Activated CD4-positive, alpha-beta T cell treated with anti-CD3 and anti-CD28 coated beads, Interleukin-2, amount 50 U/mL, for 48 hours (primary cell): ENCODE measurements around the gene DNLZ.

ENCODE experiments used
- DNase-seq, 2 experiments: peaks; one replicate each; pipeline ENCODE4 v3.0.0-alpha.2; 2020

DNLZ gene

DNA sequence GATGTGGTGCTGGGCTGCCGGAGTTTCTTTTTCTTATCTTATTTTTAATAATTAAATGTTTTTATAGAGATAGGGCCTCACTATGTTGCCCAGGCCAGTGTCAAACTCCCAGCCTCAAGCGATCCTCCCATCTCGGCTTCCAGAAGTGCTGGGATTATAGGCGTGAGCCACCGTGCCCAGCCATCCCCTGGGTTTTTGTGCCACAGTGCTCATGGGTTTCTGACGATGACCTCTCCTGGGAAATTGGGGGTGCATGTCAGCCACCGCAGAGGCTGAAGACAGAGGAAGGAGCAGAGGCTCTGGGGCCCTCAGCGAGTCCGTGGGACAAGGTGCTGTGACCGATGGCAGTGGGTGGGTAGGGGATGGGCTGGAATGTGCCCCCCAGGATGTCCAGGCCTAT is 21.8 kb downstream of the DNLZ start:
- no peak for DNase-seq

DNA sequence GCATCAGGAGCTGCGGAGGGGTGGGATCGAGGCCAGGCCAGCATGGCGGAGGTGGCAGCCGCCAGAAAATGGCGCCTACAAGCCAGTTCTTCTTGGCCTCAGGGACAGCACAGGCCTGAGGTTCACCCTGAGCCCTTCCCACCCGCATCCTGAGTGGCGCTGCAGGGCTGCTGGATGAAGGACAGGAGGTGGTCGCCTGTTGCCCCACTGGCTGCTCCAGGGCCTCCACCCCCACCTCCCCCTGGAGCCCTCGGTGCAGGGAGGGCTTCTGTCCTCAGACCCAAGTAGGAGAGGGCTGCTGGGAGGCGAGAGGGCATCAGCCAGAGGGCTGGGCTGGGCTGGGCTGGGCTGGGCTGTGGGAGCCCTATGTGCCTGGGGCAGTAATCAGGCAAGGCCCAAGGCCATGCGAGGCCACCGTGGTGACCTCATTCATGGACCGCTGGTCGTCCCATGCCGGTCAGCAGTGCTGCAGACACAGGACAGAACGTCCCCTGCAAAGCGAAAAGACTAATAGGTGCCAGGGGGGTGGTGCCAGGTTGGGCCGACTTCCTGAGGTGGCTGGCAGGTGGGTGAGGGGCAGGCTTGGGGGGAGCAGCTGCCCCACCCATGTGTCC is 22.4 kb downstream of the DNLZ start:
- DNase-seq = no peak

DNA sequence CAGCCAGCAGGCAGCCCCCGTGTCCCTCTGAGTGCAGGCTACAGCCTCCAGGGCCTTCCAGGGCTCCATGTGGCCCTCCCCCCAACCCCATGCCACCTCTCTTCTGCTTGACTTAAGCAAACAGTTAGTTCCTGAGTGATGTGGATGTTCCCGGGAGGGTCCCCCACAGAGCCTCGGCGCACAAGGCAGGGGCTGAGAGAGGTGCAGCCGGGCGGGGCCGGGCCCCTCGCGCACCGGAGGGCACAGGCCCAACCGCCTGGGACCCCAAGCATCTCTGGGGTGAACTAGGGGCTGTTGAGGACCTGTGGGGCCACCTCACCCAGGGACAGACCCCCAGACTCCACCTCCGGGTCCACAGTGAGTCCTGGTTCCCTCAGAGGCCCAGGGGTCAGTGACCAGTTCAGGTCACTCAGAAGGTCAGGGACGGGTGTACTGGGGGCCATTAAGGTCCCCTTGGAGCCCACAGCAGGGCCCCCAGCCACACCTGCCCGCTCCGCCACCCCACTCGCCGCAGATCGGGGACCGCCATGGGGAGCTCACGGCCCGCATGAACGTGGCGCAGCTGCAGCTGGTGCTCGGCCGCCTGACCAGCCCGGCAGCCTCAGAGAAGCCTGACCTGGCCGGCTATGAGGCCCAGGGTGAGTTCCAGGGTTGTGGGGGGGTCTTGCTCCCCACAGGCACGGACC is 23.0 kb downstream of the DNLZ start:
- DNase-seq = no peak

DNA sequence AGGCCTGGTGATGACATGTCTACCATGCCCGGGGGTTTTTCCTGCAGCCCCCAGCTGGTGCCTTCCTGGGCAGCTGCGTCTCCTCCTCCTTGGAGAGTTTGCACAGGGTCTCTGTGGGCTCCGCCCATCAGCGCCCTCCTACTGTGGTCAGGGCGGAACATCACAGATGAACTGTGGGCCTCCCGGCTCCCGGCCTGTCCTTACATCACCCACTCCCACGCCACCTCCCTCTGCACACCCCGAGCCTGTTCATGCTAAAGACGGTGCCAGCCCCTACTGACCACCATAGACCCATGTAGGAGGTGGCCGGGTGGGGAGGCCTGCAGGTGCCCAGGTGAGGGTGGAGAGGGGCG is 23.6 kb downstream of the DNLZ start:
- no peak for DNase-seq

DNA sequence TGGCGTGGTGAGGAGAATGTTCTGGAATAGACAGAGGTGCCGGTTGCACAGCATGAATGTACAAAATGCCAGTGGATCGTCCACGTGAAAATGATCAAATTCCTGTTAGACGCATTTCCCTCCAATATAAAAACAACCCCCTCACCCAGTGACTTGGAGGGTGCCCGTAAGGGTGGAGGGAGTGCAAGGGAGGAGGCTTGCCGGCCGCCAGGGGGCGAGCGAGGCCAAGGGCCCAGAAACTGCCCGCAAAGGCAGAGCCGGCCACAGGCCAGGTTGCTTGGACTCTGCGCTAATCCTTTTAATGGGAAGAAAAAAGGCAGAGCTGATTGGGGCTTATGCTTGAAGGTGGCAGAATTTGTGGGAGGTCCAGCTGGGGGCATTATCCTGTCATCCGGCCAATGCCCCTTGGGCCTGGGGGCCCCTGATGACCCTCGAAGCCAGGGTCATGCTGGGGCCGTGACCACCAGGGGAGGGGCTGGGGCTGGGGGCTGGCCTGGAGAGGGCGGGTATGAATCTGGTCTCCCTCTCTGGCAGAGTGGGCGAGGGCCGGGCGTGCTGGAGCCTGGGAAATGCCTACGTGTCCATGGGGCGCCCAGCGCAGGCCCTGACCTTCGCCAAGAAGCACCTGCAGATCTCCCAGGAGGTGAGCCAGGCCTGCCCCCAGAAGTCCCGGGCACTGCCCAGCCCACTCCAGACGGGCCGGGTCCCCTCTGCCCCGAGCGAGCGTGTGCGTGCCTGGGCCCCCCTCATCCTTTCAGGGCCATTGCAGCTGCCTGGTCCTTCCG is 24.2 kb downstream of the DNLZ start:
- peak; percentile 46 to 48 for DNase-seq

DNA sequence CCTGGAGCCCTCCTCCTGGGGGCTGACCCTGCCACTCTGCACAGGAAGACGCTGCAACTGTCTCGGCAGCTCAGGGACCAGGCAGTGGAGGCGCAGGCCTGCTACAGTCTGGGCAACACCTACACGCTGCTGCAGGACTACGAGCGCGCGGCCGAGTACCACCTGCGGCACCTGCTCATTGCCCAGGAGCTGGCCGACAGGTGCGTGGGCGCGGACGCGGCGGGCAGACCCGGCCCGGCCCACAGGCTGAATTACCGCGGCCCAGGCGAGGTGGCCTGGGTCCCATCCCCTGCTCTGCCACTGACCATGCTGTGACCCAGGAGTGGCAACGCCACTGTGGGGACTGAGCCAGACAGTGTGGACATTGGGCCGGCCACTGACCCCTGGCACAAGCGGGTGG is 25.0 kb downstream of the DNLZ start:
- no peak for DNase-seq

DNA sequence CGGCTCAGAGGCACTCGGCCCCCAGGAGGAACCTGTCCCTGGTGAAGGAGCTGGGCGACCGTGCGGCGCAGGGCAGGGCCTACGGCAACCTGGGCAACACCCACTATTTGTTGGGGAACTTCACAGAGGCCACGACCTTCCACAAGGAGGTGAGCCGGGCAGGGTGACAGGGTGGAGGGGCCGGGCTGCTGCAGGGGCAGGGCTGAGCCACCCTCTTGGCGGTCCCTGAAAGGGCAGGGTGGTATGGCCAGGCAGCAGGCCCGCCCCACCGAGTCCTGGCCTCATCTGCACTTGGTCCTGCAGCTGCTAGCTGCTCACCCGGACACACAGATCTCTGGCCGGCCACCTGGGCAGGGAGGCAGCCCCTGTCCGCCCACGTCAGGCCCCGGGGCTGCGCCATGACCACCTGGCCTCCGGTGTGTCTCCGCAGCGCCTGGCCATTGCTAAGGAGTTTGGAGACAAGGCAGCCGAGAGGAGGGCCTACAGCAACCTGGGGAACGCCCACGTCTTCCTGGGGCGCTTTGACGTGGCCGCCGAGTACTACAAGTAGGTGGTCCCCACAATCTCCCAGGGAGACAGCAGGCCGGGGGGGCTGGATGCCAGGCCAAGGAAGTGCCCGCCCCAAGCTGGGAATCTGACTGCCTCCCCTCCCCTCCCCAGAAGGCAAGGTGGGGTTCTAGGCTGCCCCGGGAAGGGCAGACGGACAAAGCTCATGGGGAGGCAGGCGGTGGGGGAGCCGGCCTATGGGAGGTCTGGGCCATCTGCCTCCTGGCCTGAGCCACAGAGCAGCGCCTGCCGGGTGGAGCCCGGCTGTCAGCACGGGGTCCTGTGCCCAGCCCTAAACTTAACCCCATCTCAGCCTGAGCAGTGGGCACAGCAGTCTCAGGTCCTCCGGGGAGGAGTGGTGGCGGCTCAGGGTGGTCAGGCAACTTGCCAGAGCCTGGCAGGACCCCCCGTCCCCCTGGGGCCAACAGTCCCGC is 25.8 kb downstream of the DNLZ start:
- no peak for DNase-seq

DNA sequence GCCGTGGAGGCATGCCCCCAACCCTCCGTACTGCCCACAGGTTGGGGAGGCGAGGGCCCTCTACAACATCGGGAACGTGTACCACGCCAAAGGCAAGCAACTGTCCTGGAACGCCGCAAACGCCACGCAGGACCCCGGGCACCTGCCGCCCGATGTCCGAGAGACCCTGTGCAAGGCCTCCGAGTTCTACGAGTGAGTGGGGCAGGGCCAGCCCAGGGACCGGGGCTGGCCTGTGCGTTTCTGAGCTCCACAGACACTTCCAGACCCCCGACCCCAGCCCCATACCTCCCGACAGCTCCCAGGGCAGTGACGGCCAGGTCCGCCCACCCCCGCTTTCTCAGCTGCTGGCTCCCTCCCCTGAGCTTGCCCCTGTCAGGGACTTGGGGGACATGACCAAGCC is 26.7 kb downstream of the DNLZ start:
- no peak for DNase-seq

DNA sequence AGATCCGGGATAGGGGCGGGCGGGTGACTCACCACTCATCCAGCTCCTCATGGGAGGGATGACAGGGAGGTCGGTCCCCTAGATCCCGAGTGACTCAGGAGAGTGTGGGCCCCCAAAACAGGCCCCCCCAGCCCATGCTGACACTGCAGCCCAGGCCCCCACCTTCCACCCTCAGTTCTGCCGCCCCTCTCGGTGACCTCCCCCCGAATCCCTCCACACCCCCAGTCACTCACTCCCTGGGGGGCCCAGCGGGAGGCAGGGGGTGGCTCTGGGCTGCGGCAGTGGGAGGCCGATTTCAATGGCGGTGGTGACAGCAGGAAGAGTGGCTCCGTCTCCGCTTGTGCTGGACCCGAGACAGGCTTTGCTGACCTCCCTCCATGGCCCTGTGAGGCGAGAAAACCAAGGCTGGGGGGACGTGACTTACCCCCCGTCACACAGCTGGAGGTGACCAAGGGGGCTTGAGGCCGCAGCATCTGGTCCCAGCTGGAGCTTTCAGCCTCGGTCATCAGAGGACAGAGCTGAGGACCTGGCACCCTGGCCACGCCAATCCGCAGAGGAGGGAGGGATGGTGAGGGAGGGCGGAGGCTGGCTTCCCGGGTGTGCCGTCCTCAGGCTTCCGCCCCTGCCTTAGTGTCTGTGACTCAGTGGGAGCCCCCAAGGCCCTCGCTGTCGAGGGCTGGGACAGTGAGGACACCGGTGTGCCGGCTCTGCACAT is 27.2 kb downstream of the DNLZ start:
- DNase-seq = no peak

DNA sequence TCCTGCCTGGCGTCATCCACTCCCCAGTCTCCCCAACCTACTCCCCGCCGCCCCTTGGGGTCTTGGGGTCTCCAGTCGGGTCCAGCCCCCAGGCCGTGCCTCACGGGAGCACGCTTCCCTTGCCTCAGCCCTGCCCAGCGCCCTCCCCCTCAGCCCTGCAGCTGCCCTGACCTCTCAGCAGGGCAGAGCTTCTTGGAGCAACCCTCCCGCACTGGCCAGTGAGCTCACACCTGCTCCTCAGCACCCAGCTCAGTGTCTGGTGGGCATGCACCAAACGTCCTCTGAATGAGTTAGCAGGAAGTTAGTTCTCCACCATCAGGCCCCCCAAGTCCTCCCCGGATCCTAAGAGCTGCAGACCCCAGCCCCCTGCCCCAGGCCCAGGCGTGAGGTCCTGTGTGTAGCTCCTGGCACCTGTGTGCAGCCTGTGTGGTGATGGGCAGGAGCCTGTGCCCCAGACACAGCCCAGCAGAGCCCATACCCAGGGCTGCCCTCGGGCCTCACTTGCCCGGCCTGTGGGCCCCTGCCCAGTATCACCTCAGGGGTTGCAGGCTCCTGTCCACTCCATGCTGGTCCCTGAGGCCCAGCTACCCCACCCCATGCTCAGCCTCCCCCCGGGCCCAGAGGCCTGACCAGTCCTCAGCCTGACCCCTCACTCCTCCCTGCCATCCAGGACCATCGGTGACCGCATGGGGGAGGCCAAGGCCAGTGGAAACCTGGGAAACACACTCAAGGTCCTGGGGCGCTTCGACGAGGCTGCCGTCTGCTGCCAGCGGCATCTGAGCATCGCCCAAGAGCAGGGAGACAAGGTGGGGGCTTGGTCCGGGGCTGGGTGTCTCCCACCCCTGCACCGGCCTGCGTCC is 28.0 kb downstream of the DNLZ start:
- no peak for DNase-seq

DNA sequence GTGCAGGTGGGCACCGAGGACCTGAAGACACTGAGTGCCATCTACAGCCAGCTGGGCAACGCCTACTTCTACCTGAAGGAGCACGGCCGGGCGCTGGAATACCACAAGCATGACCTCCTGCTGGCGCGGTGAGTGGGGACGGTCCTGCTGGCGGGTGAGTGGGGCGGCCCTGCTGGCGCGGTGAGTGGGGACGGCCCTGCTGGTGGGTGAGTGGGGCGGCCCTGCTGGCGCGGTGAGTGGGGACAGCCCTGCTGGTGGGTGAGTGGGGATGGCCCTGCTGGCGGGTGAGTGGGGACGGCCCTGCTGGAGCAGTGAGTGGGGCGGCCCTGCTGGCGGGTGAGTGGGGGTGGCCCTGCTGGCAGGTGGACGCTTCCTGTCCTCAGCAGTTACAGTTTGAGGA is 29.0 kb downstream of the DNLZ start:
- no peak for DNase-seq

DNA sequence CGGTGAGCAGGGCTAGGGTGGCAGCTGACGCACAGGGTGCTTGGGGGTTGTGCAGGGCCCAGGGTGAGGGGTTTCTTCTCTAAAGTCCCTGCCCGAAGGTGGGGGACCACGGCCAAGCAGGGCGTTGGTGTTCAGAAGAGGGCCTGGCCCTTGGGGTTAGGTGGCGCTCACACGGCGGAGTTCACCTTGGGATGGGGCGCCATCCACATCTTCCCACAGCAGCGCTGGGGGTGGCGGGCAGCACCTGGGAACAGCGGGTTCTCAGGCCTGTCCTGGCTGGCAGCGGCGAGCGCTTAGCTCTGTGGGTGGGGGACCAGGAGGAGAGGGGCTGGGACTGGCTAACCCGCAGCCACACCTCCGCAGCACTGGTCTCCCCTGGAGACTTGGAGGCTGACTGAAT is 30.1 kb downstream of the DNLZ start:
- DNase-seq = no peak

DNA sequence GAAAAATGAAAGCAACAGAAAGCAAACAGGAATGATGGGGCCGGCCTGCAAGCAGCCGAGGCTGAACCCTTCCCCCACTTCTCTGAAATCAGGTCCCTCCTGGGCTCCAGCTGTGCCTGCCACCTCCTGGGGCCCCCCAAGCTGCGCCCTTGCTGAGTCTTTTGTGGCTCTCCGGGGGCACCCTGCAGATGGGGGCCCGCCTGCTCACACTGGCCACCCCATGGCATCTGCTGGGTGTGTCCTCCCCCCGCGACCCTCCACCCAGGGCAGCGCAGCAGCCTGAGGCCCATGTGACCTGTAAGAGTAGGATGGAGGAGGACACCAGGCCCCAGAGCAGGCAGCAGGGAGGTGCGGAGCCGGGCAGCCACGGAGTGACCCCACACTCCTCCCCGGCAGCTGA is 30.5 kb downstream of the DNLZ start:
- DNase-seq = no peak

DNA sequence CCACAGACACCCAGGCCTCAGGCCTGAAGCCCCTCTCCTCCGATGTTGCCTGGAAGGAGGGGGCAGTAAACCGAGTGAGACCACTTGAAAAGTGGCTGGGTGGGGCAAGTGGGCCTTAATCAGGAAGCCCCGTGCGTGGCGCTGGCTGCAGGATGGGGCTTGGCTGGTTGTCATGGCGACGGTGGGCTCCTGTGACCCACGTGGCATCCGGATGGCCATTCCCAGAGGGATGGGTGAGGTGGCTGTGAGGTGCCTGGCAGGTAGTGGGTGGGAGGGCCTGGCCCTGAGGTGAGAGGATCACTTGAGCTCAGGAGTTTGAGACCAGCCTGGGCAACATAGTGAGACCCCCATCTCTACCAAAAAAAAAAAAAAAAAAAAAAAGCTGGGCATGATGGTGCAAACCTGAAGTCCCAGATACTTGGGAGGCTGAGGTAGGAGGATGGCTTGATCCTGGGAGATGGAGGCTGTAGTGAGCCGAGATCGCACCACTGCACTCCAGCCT is 31.0 kb downstream of the DNLZ start:
- DNase-seq = no peak

DNA sequence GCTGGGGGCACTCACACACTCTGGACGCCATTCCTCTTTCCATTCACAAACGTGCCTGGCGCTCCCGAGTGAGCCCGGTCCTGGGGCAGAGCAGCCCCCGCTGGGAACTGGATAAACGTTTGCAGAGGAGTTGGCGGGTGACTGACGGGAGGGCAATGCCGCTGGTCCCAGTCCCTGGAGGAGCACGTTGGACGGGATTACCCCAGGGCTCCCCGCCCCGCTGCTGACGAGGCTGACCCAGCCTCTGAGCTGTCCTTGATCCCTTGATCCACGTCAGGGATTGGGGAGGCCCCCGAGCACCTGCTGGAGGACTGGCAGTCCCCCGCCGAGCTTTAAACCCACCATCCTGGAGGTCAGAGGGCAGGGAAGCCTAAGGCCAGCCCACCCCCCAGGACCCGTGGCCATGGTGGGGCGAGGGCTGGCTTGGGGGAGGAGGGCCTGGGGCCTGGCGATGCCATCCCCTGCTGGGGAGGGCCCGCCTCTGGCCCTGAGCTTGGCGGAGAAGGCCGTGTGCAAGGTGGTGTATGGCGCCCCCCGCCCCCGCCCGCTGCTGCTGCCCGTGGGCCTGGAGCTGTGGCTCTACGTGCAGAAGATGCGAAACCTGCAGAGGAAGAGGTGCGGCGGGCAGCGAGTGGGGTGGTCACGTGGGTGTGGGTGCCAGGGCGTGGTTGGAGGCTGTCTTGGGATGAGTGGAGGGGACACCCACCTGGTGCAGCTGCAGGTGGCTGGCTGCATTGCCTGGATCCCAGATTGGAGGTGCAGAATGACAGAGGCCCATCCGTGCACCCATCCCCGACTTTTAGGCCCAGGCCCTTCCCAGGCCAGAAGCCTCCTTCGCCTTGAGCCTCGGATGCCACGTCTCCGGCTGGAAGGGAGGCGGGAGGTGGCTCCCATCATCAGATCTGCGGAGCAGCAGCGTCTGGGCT is 31.7 kb downstream of the DNLZ start:
- DNase-seq = no peak

DNA sequence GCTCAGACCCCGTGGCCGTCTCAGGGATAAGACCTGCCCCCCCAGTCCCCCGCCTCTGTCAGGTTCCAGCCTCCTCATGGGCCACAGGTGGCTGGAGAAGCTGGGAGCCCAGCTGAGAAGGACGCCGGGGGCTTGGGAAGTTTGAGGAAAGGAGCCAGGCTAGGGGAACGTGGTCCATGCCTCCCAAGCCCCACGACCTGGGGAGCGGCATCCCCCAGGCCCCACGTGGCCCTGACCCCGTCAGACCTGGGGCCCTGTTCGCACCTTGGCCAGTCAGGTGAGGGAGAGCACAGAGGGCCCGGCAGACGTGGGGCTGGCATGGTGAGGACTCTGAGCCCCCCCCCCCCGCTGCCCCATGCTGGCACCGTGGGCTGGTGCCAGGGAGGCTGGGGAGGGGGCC is 32.5 kb downstream of the DNLZ start:
- DNase-seq = no peak

DNA sequence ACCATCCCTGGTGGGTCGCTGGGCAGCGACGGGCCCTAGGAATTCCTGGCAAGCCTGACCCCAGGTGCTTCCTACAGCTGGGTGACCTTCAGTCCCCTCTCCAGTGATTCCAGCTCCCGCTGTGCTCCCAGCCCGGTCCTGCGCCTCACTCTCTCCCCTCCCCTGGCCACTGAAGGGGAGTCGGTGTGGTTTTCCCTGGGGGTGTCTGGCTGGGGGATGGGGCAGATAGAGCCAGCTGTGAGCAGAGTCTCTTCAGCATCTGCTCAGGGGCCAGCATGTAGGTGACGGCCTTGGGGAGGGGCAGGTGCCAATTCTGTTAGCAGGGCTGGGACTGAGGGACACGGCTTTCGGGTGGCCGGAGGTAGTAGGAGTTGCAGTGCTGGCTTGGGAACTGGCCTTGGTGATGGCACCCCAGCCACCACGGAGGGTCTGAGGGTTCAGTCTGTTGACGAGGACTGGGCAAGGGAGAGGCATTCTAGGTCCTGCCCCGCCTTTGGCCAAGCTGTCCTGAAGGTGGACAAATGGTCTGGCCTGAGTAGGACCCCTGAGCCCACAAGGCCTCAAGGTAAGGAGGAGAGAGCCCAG is 33.0 kb downstream of the DNLZ start:
- no peak for DNase-seq

DNA sequence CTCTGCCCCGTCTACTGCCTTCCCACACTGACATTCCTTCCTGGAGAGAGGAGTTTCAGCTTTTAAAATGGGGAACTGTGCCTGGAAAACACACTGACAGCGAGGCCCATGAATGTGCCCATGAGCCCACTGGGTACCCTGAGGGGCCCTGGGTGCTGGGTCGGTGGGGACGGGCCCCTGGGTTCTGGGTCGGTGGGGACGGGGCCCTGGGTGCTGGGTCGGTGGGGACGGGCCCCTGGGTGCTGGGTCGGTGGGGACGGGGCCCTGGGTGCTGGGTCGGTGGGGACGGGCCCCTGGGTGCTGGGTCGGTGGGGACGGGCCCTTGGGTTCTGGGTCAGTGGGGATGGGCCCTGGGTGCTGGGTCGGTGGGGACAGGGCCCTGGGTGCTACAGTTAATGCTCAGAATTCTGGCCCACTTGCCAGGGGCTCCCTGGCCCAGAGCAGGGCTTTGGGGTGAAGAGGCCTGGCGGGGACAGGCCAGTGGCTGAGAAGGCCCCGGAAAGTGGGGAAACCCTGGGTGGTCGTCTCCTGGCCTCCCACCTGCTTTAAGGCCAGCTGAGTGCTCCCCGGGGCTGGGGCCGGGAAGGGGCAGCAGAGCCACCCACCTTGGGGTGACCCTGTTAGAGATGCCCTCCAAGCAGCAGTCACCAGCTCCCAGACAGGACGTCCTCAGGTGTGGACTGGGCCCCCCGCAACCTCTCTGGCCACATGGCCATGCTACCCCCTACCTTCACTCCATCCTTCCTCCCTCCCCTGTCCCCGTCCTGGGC is 33.7 kb downstream of the DNLZ start:
- no peak for DNase-seq

DNA sequence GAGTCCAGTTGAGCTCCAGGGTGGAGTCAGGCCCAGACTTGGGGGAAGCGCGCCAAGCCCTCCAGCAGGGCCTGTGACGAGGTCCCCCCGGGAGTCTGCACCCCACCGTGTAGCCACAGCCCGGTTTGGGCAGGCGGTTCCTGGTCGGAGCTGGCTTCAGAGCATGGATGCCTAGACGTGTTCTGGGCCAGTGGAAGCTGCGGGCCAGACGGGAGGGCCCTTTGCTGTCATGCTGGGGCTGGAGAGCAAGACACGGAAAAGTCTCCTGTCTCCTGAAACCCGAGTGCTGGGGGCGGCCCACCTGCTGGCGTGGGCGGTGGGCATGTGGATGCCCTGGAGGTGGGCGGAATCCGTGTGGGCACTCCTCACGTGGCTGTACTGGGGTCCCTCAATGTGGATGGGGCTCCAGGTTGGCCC is 34.3 kb downstream of the DNLZ start:
- no peak for DNase-seq
